IMR-90 (cell line): ENCODE results near the gene HES7. TPM values are rescaled to one million over a fixed set of nuclear protein-coding genes. Genes with fewer than 3 reads are reported as not detected.
A peak's percentile ranks its signal among the peaks of the same experiment; 100 is the strongest.

Source experiments
- ATAC-seq: fragments of 200-7000 bp; cut with Tn5 transposase; 2 replicates; pipeline ENCODE4 v1.9.1; 2020; ENCODE audit warnings: low read depth, mild to moderate bottlenecking, moderate library complexity
- BruUV-seq: library from RNA; stranded (reverse); fragments of 400-500 nt; replicated peaks from 2 replicates; lab custom pipeline; 2021; lab: Mats Ljungman, UMichigan
- CTCF ChIA-PET: fragments of 300-600 bp; formaldehyde crosslinking; extraction: SDS; loops from one replicate; lab custom pipeline; 2021; ENCODE audit warnings: antibody characterized with exemption; lab: Yijun Ruan, JAX
- POLR2A ChIA-PET: fragments of 300-600 bp; sonication (Branson Sonifier 250); formaldehyde crosslinking; loops from one replicate; lab custom pipeline; 2022; ENCODE audit warnings: antibody characterized with exemption; ENCODE audit not compliant: unreplicated experiment; lab: Charles Lee
- DNase-seq: peaks from one replicate; pipeline ENCODE4 v3.0.0; 2013
- H2AFZ ChIP-seq: replicated peaks from 2 replicates; pipeline ENCODE3; 2013; ENCODE audit warnings: low read length, mild to moderate bottlenecking; ENCODE audit not compliant: poor library complexity
- H2AK5ac ChIP-seq: 2 replicates; pipeline ENCODE4 v1.6.1; 2013; ENCODE audit warnings: low read depth, low read length, inconsistent platforms
- H2AK9ac ChIP-seq: replicated peaks from 2 replicates; pipeline ENCODE3; 2013; ENCODE audit warnings: mild to moderate bottlenecking, low read depth, low read length, moderate library complexity; ENCODE audit not compliant: poor library complexity
- H2BK120ac ChIP-seq: 2 replicates; pipeline ENCODE4 v1.6.1; 2013; ENCODE audit warnings: low read depth, low read length, inconsistent platforms
- H2BK15ac ChIP-seq: 3 replicates; pipeline ENCODE4 v1.6.1; 2013; ENCODE audit warnings: low read depth, low read length, inconsistent platforms
- H2BK20ac ChIP-seq: 2 replicates; pipeline ENCODE4 v1.6.1; 2013; ENCODE audit warnings: low read depth, mild to moderate bottlenecking, inconsistent platforms, low read length, moderate library complexity
- H2BK5ac ChIP-seq: 2 replicates; pipeline ENCODE4 v1.6.1; 2013; ENCODE audit warnings: mild to moderate bottlenecking, low read depth, low read length, inconsistent platforms; ENCODE audit not compliant: poor library complexity, severe bottlenecking
- H3K14ac ChIP-seq: replicated peaks from 2 replicates; pipeline ENCODE4 v1.6.1; 2013; ENCODE audit warnings: low read depth, low read length, inconsistent platforms
- H3K18ac ChIP-seq: 2 replicates; pipeline ENCODE4 v1.6.1; 2013; ENCODE audit warnings: low read depth, low read length, control low read depth
- H3K23ac ChIP-seq: 2 replicates; pipeline ENCODE4 v1.6.1; 2013; ENCODE audit warnings: low read depth, low read length, inconsistent platforms
- H3K27ac ChIP-seq: 2 replicates; pipeline ENCODE4 v1.5.1; 2013; ENCODE audit warnings: mild to moderate bottlenecking, control low read depth, low read length; ENCODE audit not compliant: insufficient read depth
- H3K27me3 ChIP-seq: 2 replicates; pipeline ENCODE4 v1.6.1; 2013; ENCODE audit warnings: low read length; ENCODE audit not compliant: control insufficient read depth, insufficient read depth
- H3K36me3 ChIP-seq: 2 replicates; pipeline ENCODE4 v1.6.1; 2013; ENCODE audit warnings: low read length, mixed read lengths; ENCODE audit not compliant: control insufficient read depth, insufficient read depth
- H3K4ac ChIP-seq: 2 replicates; pipeline ENCODE4 v1.6.1; 2013; ENCODE audit warnings: low read depth, low read length, inconsistent platforms
- H3K4me1 ChIP-seq: 2 replicates; pipeline ENCODE4 v1.6.1; 2013; ENCODE audit warnings: low read length, mixed read lengths; ENCODE audit not compliant: control insufficient read depth, insufficient read depth
- H3K4me2 ChIP-seq: 2 replicates; pipeline ENCODE4 v1.6.1; 2013; ENCODE audit warnings: low read depth, mild to moderate bottlenecking, control low read depth, low read length, moderate library complexity
- H3K4me3 ChIP-seq: 2 replicates; pipeline ENCODE4 v1.5.1; 2013; ENCODE audit warnings: low read depth, mild to moderate bottlenecking, control low read depth, low read length, moderate library complexity; ENCODE audit not compliant: insufficient read depth
- H3K56ac ChIP-seq: 2 replicates; pipeline ENCODE4 v1.6.1; 2013; ENCODE audit warnings: low read length, inconsistent platforms; ENCODE audit not compliant: insufficient read depth; ENCODE audit errors: extremely low read depth
- H3K79me1 ChIP-seq, 2 experiments: 2 replicates each; pipeline ENCODE4 v1.6.1; 2013; ENCODE audit warnings: low read length in 2 of 2, inconsistent platforms in 1 of 2, low read depth in 1 of 2
- H3K9ac ChIP-seq: 2 replicates; pipeline ENCODE4 v1.6.1; 2013; ENCODE audit warnings: low read depth, low read length, control low read depth
- H3K9me1 ChIP-seq: 2 replicates; pipeline ENCODE4 v1.6.1; 2013; ENCODE audit warnings: low read length, inconsistent platforms; ENCODE audit not compliant: insufficient read depth
- H3K9me3 ChIP-seq: 2 replicates; pipeline ENCODE4 v1.6.1; 2013; ENCODE audit warnings: low read length; ENCODE audit not compliant: control insufficient read depth, insufficient read depth
- H4K20me1 ChIP-seq: 2 replicates; pipeline ENCODE4 v1.6.1; 2013; ENCODE audit warnings: low read length, inconsistent platforms; ENCODE audit not compliant: insufficient read depth
- H4K5ac ChIP-seq: 2 replicates; pipeline ENCODE4 v1.6.1; 2013; ENCODE audit warnings: mild to moderate bottlenecking, low read depth, low read length, control low read depth
- H4K8ac ChIP-seq, 2 experiments: 2 replicates each; pipeline ENCODE4 v1.6.1; 2013; ENCODE audit warnings: low read depth in 2 of 2, low read length in 2 of 2, control low read depth in 1 of 2, inconsistent platforms in 1 of 2
- H4K91ac ChIP-seq: 2 replicates; pipeline ENCODE4 v1.6.1; 2013; ENCODE audit warnings: low read depth, low read length, inconsistent platforms; ENCODE audit not compliant: insufficient read depth
- ELK1 ChIP-seq: fragments of 150-350 bp; IDR thresholded peaks from 2 replicates; pipeline ENCODE4 v1.6.1; 2016; ENCODE audit warnings: low read depth, mild to moderate bottlenecking, low read length, moderate library complexity, borderline replicate concordance
- MAZ ChIP-seq: IDR thresholded peaks from 2 replicates; pipeline ENCODE4 v1.6.1; 2012; ENCODE audit warnings: low read depth, mild to moderate bottlenecking, low read length, improper control_type of control experiment, moderate library complexity, borderline replicate concordance
- WGBS, 2 experiments: methylation state at CpG; one replicate each; pipeline versions ENCODE4 v1.1.5 to v1.1.7; 2013; ENCODE audit warnings: missing lambda C conversion rate in 2 of 2; ENCODE audit not compliant: insufficient read length in 1 of 2; ENCODE audit errors: extremely low coverage in 2 of 2; 5-methylcytosine and 5-hydroxymethylcytosine counted together
- dilution Hi-C: fragments of 300-500 bp; cut with HindIII; formaldehyde crosslinking; loops from one replicate; pipeline ENCODE4 v1.14.3; 2018; ENCODE audit warnings: low sequenced_read_pairs; ENCODE audit not compliant: unreplicated experiment
- in situ Hi-C: fragments of 300-500 bp; cut with MboI; formaldehyde crosslinking; loops from 3 replicates; pipeline ENCODE4 v1.14.3; 2019; ENCODE audit warnings: low sequenced_read_pairs, inconsistent platforms, mixed read lengths
- intact Hi-C: fragments of 100-400 bp; cut with micrococcal nuclease; formaldehyde crosslinking; loops from 2 replicates; pipeline ENCODE4 v1.10.0; 2022
- polyA plus RNA-seq, 3 experiments: library from polyadenylated mRNA; depleted of rRNA; stranded (reverse); fragments of >200 nt; gene quantifications; 2 replicates each; pipeline ENCODE4 v1.2.3, GENCODE V29; 2012; ENCODE audit warnings: low replicate concordance in 1 of 3
- total RNA-seq: library from RNA; depleted of rRNA; stranded (reverse); fragments of >200 nt; gene quantifications from 2 replicates; pipeline ENCODE4 v1.2.3, GENCODE V29; 2012

HES7 gene
- total and polyA plus RNA-seq, 2 of the 4 experiments (the other 2 are of a cell fraction) = 0.43 TPM; not detected in 1

GRCh38 chr17:8142158-8142886 is 18.4 kb upstream of the HES7 start:
- Histone ChIP-seq H3K18ac (no peak overlapping the region), H4K20me1 (peaks cover 8% of the 10 kb centered on the region), H3K23ac (no peak overlapping the region), H3K9me1 (peaks cover 10% of the 10 kb centered on the region), H3K9me3 (no peaks in the 10 kb centered on the region), H3K56ac (no peak overlapping the region), H3K4me3 (no peak overlapping the region), H3K14ac (no peak overlapping the region), H4K5ac (no peak overlapping the region), H2AK5ac (no peak overlapping the region), H2AFZ (no peak overlapping the region), H3K79me1 (no peaks in the 10 kb centered on the region), H3K36me3 (peaks cover 47% of the 10 kb centered on the region), H2BK120ac (no peak overlapping the region), H3K4me2 (no peak overlapping the region), H2BK20ac (no peak overlapping the region), H3K9ac (no peak overlapping the region), H2AK9ac (no peak overlapping the region), H4K91ac (no peak overlapping the region), H3K27ac (no peak overlapping the region), H2BK5ac (no peak overlapping the region), H2BK15ac (no peak overlapping the region), H4K8ac (no peak overlapping the region), H3K4ac (no peak overlapping the region), H3K27me3 (no peaks in the 10 kb centered on the region), H3K4me1 (peaks cover 2% of the 10 kb centered on the region; the same call in 1 of the 2 replicates)
- no peak for DNase-seq
- ChIA-PET POLR2A (no interaction called here), CTCF (interaction anchor here (0.6 kb wide), 1 partner anchor 9 kb away, joined by 3 read pairs; no protein-coding TSS in a partner anchor)
- BruUV-seq = no TSS peak
- 93% methylated on average over 6 of the region's 23 CpGs; no CpG with 5 or more reads in 1 of the 2 experiments for WGBS, 2 experiments
- dilution Hi-C loops = no loop called here
- TF ChIP-seq MAZ (0 out of 2 replicates have a peak, but pooled peaks have one; percentile 13), ELK1 (no peak)
- in situ Hi-C loops = no loop called here
- intact Hi-C loops = no loop called here
- no peak for ATAC-seq
